GM04503 (cell line): Measurements from ENCODE around the gene EGR2.

ENCODE experiments used
- DNase-seq: peaks from one replicate; pipeline ENCODE4 v3.0.0-alpha.2; 2012; ENCODE audit warnings: low read depth

EGR2 gene

DNA sequence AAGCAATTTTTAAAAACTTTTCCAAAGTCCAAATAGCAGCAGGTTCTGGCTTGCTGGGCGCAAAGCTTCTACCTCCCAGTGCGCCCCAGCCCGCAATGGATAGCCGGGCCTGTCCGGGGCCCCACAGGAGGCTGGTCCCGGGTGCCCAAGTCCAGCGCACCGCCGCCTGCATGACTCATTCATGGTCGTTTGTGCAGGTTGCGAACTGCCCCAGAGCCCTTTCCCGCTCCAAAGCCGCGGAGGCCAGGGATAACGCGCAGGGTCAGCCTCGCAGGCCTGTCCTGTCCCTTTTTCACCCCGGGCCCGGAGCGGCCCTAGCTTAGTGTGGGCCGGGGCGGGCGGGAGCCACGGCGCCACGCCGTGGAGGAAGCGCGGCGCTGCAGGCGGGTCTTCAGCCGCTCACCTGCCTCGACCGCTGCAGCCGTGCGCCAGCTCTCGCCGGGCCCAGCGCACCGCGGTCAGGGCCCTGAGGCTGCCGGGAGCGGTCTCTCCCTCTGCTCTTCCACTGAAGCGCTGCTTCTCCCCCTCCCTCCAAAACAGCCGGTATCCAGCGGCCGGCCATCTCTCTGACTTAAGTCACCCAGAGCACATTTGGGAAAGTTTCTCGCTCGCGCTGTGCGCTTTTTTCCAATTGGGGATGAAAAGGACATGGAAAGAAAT is 1.7 kb upstream of the EGR2 start:
- no peak for DNase-seq

DNA sequence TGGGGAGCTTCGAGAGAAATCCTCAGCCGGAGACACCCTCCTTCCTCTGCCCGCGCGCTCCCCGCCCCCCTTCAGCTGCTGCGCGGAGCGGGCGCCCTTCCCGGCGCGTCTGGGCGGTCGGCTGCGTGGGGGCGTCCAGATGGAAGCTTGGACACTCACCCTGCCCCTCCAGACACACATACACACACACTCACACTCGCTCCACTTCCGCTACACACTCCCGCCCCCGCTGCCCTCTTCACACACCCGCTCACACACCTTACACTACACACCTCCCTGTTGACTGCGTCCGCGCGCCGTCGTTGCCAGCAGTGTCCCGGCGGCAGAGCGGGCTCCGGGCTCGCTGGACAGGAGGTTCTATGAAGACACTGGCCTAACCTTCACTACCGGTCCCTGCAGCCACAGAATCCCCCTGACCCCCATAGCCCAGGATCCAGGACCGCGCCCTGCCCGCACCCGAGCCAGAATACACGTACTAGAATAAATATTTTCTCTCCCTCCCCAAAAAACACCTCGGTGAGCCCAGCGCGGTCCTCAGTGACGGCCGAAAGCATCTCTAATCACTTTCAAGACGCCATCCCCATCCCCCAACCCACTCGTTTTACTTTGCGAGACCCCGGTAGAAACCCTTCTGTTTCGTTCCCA is 1.1 kb upstream of the EGR2 start:
- DNase-seq, result no peak

DNA sequence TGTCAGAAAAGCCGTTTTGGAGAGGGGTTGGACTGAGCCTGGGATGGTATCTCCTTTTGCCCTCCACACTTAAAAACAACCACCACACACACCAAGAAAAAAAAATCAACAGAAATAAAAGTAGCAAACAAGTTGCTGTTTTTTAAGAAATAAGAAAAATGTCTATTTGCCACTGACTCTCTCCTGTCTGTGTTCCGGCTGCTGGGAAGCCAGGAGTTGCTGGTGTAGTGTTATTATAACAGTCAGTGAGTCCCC is 163 bp downstream of the EGR2 start:
- DNase-seq, result no peak

DNA sequence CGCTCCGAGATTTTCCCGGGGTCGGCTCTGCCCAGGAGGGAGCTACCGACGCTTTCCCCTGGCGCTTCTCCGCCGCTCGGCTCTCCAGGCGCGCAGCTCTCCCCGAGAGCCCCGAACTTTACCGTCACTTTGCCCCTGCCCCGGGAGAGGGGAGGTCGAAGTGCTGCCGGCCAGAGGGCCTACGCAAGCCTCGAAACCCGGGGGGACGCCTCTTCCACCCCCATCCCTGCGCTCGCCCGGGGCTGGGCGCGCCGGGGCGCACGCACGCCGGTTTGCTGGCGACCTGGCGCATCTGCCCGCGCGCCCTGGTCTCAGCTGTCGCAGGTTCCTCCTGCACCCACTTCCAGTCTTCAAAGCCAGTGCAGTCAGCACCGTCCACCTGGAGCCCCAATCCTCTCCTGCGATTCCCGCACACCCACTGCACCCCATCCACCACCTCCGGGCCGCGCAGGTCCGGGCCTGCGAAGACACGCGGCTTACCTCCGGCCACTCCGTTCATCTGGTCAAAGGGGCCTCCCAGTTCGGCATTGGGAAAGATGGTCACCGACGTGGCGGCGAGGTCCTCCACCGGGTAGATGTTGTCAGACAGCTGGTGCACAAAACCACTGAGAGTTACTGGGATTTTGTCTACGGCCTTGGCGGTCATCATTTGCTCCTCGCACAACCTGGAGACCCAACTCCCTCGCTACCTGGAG is 638 bp downstream of the EGR2 start:
- DNase-seq, result no peak

DNA sequence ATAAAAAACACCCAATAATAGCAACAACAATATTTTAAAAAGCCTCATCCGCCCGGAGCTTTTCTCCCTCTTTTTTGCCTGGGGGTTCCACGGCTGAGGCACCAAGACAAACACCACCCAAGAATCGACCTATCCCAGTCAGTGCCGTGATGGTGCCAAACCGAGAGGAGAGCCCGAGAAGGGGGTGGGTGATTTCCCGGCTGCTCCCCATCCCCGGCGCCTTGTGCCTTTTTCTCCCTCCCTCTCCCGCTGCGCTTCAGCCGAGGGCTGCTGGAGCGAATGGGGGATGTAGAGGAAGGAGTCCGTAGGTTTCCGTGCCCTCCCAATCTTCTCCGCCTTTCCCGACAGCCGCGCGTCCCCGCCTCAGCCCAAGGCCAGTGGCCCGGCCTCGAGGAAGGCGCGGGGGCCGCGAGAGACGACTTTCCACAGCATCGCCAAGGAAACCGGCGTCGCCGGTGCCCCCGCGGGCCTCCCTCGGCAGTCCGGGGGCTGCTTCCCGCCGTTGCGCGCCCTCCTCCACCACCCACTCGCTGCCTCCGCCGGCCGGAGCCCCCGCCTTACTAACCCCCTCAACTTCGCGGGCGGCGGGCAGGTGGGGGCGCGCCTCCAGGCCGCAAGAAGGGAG is 1.3 kb downstream of the EGR2 start:
- DNase-seq, result no peak

DNA sequence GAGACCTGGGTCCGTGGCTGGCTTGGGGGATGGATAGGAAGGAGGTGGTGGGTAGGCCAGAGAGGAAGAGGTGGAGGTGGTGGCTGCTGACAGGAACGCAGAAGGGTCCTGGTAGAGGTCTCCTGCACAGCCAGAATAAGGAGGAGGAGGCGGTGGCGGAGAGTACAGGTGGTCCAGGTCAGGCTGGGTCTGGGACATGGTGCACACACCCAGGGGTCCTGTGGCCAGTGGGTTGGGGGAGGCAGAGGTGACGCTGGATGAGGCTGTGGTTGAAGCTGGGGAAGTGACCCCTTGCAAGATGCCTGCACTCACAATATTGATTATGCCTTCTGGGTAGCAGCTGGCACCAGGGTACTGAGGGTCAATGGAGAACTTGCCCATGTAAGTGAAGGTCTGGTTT is 2.2 kb downstream of the EGR2 start:
- no peak for DNase-seq

DNA sequence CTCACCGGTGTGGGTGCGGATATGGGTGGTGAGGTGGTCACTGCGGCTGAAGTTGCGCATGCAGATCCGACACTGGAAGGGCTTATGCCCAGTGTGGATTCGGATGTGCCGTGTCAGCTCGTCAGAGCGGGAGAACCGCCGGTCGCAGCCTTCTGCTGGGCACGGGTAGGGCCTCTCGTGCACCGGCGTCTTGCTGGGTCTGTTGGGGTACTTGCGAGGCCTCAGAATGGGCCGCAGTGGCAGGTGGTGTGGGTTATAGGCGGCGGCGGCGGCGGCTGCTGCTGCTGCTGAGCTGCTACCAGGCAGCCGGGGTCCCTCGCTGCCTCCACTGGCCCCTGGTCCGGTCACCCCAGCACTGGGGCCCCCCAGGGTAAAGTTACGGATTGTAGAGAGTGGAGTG is 2.7 kb downstream of the EGR2 start:
- DNase-seq, result no peak

DNA sequence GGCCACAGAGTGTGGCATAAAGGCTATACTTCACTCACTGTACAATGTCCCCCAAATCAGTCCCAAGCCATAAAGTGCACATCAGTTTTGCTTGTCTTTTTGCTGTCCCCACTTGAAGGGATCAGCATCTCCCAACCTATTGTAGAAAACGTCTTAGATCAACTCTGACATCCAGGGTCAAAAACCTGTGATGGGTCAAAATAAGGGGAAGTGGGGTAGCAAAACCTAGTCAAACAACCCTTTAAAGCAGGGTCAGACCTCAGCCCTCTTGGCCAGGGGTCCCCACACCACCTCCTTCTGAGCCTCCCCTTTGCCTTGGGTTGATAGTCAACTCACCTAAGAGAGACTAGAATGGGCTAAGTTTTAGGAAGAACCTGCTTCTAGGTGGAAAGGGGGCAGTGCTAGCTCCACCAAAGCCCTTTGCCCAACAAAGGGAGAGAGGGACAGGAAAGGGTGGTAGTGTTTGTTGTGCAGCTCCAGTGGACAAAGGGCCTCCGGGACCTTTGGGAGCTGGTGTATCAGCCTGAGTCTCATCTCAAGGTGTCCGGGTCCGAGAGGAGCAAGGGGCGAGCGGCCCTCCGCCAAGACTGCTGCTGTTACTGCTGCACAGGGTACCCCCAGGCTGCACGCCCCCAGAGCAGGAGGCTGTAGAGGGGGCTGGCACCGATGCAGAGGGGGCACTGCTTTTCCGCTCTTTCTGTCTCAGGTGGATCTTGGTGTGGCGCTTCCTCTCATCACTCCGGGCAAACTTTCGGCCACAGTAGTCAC is 3.3 kb downstream of the EGR2 start:
- no peak for DNase-seq

DNA sequence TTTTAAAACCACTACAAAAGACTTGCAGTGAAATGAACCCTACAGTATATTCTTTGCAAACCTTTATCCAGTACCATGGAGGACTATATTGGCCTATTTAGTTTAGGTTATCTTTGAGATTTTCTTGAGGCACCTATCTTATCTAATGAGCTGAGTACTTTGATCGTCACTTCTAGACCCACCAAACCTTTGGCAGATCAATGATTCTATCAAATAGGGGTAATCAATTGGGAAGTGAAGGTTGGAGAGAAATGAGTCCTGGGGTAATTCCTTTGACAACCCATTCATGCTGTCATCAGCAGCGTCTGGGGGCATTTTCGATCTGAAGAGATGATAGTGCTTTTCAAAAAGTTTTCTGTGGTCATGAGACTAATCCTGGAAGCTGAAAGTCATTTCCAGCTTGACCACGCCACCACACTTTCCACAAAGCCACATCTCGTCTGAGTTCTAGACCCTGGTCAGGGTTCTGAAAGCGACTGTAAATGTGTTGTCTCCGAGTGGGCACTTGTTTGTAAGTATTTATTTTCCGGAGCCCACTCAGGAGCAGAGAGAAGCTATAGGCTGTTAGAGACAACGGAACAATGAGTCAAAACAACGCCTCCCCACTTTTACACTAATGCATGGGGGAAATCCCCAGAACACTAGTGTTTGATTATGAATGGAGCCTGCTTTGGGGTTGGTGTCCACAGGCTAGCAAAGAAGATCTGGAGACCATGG is 4.8 kb downstream of the EGR2 start:
- DNase-seq, result no peak

DNA sequence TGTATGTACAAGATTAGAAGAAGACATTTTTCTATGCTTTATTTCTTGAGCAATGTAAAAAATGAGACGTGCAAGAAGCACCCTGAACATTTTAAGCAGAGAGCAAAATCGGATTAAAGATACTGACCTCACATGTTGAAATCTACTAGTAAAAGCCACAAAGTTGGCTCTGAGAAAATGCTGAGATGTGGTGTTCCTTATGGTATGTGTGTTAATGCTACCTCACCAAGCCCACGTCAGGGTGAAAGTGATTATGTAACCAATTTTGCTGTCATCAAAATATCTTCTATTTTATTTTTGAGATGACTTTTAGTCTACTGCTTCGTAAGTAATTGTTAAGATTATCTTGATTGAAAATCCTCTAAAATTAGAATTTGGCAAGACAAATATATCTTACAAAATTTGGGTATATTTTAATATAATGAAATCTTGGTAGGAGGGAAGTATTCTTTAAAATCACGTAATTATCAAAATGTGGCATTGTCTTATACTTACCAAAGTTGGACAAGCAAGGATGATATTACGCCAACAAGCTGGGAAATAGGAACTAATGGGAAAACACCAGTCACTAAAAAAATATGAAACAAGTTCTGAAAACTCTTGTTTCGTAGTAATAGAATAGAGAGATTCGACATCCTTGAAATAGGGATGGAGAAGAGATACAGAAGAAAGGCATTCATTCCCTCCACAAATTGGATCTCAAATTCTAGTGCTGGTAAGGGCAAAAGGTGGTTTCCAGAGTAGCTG is 5.8 kb downstream of the EGR2 start:
- no peak for DNase-seq

DNA sequence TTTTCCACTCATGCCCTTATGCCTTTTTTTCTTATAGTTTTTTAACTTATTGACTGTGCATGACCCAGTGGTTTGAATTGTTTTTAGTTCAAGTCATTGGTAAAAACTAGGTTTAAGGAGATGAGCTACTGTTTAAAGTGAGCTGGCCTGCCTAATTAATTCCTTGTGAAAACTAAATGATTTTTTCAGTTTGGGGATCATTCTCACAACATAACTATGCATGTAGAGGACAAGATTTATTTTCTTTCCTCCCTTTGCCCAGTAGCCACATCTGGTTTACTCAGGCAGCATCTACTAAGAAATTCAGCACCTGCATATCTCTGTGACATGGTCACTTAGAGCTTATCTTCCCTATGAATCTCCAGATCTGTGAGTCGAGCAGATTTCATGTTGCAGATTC is 9.9 kb downstream of the EGR2 start:
- DNase-seq, result no peak

DNA sequence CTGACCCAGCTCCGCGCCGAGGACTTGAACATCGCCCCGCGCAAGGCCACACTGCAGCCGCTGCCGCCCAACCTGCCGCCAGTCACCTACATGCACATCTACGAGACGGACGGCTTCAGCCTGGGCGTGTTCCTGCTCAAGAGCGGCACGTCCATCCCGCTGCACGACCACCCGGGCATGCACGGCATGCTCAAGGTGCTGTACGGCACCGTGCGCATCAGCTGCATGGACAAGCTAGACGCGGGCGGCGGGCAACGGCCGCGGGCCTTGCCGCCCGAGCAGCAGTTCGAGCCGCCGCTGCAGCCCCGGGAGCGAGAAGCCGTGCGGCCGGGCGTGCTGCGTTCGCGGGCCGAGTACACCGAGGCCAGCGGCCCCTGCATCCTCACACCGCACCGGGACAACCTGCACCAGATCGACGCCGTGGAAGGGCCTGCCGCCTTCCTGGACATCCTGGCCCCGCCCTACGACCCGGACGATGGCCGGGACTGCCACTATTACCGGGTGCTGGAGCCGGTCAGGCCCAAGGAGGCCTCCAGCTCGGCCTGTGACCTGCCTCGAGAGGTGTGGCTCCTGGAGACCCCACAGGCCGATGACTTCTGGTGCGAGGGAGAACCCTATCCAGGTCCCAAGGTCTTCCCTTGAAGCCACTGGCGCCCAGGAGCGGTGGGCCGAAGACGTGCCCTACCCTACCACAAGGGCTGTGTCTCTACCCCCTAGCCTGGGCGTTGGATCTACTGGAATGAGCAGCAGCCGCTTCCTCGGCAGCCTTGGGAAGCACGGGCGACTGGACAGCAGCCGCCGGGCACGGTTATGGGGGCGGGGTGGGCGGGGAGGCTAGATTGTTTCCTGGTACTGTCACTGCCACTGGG is 10.7 kb downstream of the EGR2 start:
- no peak for DNase-seq

DNA sequence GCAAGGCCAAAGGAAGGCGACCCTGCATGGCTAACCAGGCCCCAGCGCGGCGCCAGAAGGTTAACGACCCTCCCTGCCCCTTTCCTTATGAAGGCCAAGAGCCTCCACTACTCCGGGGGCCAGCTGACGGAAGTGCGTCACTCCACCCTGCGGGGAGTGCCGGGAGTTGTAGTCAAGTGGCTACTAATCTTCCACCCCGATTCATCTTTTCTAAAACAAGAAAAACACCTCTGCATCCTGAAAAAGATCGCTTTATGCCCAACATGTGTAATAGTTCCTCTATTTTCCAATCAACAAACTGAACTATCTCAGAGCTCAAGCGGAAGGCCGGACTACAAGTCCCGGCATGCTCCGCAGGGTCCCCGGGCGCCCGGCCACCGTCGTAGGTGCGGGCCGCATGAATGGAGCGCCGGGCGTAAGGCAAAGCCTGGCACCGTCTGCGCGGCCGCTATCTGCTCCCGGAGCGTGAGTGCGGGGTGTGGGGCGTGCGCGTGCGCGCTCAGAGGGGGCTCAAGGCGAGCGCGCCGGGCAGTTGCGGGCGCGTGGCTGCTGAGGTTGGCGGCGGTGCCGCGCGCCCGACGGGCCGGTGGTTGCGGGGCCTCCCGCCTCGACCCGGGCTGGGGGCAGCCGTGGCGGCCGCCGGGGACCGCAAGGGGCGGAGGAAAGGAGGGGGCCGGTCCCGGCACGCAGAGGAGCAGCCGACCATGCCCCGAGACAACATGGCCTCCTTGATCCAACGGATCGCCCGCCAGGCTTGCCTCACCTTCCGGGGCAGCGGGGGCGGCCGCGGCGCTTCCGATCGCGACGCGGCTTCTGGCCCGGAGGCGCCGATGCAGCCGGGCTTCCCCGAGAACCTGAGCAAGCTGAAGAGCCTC is 11.6 kb downstream of the EGR2 start, which contains the start of gene ADO:
Gene ADO (plus strand): TSS at position 365 of the 875 bp plus-strand sequence. CDS start 340 bp downstream, at position 705.
- DNase-seq, result no peak

DNA sequence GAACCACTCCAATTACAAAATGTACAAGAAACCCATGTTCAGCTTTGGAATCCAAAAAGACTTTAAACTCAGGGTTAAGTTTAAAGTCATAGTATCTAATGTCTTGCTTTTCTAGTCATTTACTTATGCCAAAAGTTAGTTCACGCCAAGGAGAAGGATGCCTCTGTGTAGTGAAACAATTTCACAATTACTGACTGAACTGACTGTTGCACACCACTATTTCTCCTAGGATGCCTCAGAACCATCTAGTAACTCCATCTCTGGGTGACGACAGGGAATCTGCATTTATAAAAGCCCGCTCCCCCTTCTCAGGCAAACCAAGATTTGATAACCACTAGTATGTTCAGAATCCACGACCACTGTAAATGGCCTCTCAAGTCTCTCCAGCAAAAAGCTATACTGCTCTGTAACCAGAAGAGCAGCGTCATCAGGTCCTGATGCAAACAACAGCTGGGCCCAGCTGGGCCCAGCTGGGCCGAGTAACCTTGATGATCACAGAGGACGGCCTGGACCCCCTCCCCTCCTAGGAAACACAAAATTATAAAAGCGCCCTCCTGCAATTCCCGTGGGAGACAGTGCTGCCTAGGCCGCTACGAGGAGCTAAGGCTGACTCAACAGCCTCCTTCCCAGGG is 12.3 kb downstream of the EGR2 start:
- DNase-seq, result no peak

DNA sequence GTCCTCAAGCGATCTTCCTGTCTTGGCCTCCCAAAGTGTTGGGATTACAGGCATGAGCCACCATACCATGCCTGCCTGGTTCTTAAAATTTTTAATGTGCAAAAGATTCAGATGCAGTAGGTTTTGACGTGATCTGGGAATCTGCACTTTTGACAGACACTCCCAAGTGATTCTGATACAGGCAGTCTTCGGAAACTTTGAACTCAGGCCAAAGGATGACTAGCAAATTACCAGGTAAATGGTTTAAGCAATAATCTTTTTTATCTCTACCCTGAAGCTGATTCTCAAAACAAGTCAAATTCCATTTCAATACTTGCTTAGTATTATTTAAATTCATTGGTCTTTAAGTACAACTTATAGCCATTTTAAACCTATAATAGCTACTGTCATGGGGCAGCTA is 14.3 kb downstream of the EGR2 start:
- no peak for DNase-seq

DNA sequence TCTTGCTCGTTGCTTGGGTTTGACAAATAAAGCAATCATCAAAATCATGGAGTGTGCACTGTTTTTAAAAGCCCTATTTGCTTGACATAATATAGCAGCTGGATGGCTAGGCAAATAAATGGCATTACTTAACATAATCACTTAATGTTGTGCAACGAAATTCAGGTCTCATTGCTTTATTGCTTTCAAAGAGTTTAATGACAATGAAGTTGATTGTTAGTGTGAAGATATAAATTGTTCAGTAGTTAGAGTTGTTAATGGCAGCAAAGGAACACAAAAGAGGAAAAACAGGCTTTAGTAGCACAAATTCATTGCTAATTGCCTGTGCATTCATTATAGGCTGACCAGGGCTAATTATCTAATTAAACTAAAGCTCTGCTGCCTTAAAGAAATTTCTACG is 19.3 kb downstream of the EGR2 start:
- DNase-seq, result no peak

DNA sequence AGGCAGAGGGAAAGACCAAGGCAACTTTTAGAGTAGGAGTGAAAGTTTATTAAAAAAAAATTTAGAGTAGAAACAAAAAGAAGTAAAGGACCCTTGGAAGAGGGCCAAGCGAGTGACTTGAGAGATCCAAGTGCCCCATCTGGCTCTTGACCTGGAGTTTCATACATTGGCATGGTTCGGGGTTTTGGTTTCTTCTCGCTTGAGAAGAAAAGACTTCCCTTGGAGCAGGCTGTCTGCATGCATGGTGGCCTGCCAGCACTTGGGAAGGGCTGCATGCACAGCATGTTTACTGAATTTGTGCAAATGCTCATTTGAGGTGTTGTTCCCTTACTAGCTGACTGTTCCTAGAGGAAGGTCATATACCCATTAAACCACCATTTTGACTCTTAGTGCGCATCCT is 20.4 kb downstream of the EGR2 start:
- no peak for DNase-seq

DNA sequence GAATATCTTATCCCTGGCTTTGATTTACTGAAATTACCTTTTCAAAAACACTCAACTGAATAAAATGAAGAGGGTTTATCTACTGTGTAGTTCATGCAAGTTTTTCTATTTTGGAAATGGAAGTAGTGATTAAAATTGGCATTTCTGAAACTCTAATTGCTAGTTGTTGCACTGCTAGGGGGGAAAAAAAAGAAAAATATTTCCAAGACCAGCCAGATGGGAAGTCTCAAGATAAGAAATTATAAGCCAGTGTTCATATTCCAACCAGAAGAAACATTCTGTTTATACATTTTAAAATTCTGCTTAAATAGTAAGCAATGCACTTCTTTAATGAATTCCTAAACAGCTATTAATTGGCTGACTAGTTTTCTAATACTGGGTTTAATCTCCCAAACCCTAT is 21.1 kb downstream of the EGR2 start:
- no peak for DNase-seq

DNA sequence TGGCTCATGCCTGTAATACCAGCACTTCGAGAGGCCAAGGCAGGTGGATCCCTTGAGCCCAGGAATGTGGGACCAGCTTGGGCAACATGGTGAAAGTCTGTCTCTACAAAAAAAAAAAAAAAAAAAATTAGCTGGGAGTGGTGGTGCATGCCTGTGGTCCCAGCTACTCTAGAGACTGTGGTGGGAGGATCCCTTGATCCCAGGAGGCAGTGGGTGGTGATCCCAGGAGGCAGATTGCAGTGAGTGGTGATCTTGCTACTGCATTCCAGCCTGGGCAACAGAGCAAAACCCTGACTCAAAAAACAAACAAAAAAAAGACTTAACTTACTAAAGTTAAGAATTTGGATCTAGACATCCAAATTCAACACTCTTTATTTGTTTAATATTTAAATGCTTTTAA is 21.9 kb downstream of the EGR2 start:
- no peak for DNase-seq
